Hepatocyte (in vitro differentiated cells): ENCODE measurements around the gene IFI30. TPM values are rescaled to one million over a fixed set of nuclear protein-coding genes. Genes with fewer than 3 reads are reported as not detected.

Experiments
- DNase-seq: peaks from one replicate; pipeline ENCODE4 v3.0.0-alpha.2; 2016; ENCODE audit warnings: low spot score
- H2AFZ ChIP-seq: fragments of 200-600 bp; sonication (generic); 2 replicates; pipeline ENCODE4 v1.6.0; 2016; ENCODE audit warnings: antibody characterized with exemption, mild to moderate bottlenecking
- H3K27ac ChIP-seq: fragments of 200-600 bp; sonication (generic); 2 replicates; pipeline ENCODE4 v1.5.1; 2016; ENCODE audit warnings: mild to moderate bottlenecking
- H3K27me3 ChIP-seq: fragments of 200-600 bp; sonication (generic); 2 replicates; pipeline ENCODE4 v1.6.1; 2016
- H3K36me3 ChIP-seq: fragments of 200-600 bp; sonication (generic); replicated peaks from 2 replicates; pipeline ENCODE4 v1.5.1; 2016; ENCODE audit warnings: low read depth; ENCODE audit not compliant: insufficient read depth
- H3K4me1 ChIP-seq: fragments of 200-600 bp; sonication (generic); 2 replicates; pipeline ENCODE4 v1.5.1; 2016; ENCODE audit warnings: mild to moderate bottlenecking, moderate library complexity; ENCODE audit not compliant: insufficient read depth
- H3K4me2 ChIP-seq: fragments of 200-600 bp; sonication (generic); 2 replicates; pipeline ENCODE4 v1.6.0; 2016
- H3K4me3 ChIP-seq: fragments of 200-600 bp; sonication (generic); 2 replicates; pipeline ENCODE4 v1.5.1; 2016; ENCODE audit warnings: mild to moderate bottlenecking
- H3K79me2 ChIP-seq: fragments of 200-600 bp; sonication (generic); 2 replicates; pipeline ENCODE4 v1.6.0; 2017; ENCODE audit warnings: mild to moderate bottlenecking
- H3K9me2 ChIP-seq: fragments of 200-600 bp; sonication (generic); replicated peaks from 2 replicates; pipeline ENCODE4 v1.6.0; 2017; ENCODE audit warnings: mild to moderate bottlenecking; ENCODE audit not compliant: insufficient read depth
- H3K9me3 ChIP-seq: fragments of 200-600 bp; sonication (generic); 2 replicates; pipeline ENCODE4 v1.5.1; 2016; ENCODE audit warnings: low read depth, mild to moderate bottlenecking
- H4K20me1 ChIP-seq: fragments of 200-600 bp; sonication (generic); 2 replicates; pipeline ENCODE4 v1.6.0; 2016; ENCODE audit warnings: mild to moderate bottlenecking; ENCODE audit not compliant: insufficient read depth, poor library complexity, severe bottlenecking
- EZH2 ChIP-seq: fragments of 200-600 bp; sonication (generic); IDR thresholded peaks from 2 replicates; pipeline ENCODE4 v1.6.1; 2016; ENCODE audit warnings: antibody characterized with exemption, mild to moderate bottlenecking, borderline replicate concordance
- EZH2phosphoT487 ChIP-seq: fragments of 200-600 bp; sonication (generic); IDR thresholded peaks from one replicate; pipeline ENCODE4 v1.6.1; 2018; ENCODE audit warnings: antibody characterized with exemption, mild to moderate bottlenecking, low read depth, moderate library complexity; ENCODE audit not compliant: unreplicated experiment, severe bottlenecking
- WGBS: methylation state at CpG from one replicate; pipeline ENCODE4 v1.1.6; 2016; ENCODE audit warnings: low lambda C conversion rate; ENCODE audit errors: missing lambda C conversion rate; 5-methylcytosine and 5-hydroxymethylcytosine counted together
- polyA plus RNA-seq: library from polyadenylated mRNA; unstranded; fragments of >200 nt; fragmentation: Nextera tagmentation; extraction: Ambion mirVana; gene quantifications from 2 replicates; pipeline ENCODE4 v1.2.1, GENCODE V29; 2016
- total RNA-seq: library from RNA; depleted of rRNA; stranded (reverse); fragments of >200 nt; gene quantifications from 2 replicates; pipeline ENCODE4 v1.2.3, GENCODE V29; 2014
- TF ChIP-seq, protein P1 (sequence below): fragments of 200-600 bp; sonication (generic); IDR thresholded peaks from 2 replicates; pipeline ENCODE4 v1.5.1; 2016; ENCODE audit warnings: antibody characterized with exemption, mild to moderate bottlenecking; ENCODE audit not compliant: poor library complexity

The IFI30 gene
- total and polyA plus RNA-seq, 2 experiments from 2014 or later: 95.7 to 170 TPM

DNA sequence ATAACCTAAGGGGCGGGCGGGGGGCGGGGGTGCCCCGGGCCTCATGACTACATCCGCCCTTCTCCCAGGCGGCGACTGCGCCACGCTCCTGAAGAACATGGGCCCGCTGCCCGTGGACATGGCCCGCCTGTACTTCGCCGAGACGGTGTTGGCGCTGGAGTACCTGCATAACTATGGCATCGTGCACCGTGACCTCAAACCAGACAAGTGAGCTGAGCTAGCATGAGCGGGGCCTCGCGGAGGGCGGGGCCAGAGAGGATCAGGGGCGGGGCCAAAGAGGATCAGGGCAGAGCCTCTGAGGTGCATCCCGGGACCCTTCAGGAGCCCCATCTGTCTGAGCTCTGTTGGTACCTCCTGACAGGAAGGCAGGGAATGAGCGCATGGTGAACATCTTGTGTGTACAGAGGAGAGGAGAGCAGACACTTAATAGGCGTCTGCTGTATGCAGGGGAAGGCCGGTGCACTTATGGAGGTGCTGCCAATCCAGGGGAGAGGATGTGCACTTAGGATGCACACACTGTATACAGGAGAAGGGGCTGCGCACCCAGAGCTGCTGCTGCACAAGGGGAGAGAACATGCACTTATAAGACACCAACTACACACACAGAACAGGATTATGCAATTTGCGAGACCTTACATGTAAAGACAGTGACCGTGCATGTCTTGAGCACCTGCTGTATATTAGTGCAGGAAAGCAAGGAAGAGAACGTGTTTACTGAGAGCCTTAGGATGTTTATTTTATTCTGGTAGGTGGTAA, 41.6 kb upstream of the IFI30 start:
- Histone ChIP-seq H3K4me3 (no peak overlapping the region), H3K79me2 (no peaks in the 10 kb centered on the region), H3K4me1 (peaks cover 10% of the 10 kb centered on the region), H3K9me3 (no peaks in the 10 kb centered on the region), H3K4me2 (no peak overlapping the region), H4K20me1 (no peaks in the 10 kb centered on the region), H3K36me3 (no peaks in the 10 kb centered on the region), H2AFZ (no peak overlapping the region), H3K27me3 (no peaks in the 10 kb centered on the region), H3K27ac (no peak overlapping the region), H3K9me2 (no peaks in the 10 kb centered on the region)
- DNase-seq: no peak
- TF ChIP-seq EZH2: no peak
- TF ChIP-seq EZH2phosphoT487: no peak
- TF ChIP-seq, protein P1, sequence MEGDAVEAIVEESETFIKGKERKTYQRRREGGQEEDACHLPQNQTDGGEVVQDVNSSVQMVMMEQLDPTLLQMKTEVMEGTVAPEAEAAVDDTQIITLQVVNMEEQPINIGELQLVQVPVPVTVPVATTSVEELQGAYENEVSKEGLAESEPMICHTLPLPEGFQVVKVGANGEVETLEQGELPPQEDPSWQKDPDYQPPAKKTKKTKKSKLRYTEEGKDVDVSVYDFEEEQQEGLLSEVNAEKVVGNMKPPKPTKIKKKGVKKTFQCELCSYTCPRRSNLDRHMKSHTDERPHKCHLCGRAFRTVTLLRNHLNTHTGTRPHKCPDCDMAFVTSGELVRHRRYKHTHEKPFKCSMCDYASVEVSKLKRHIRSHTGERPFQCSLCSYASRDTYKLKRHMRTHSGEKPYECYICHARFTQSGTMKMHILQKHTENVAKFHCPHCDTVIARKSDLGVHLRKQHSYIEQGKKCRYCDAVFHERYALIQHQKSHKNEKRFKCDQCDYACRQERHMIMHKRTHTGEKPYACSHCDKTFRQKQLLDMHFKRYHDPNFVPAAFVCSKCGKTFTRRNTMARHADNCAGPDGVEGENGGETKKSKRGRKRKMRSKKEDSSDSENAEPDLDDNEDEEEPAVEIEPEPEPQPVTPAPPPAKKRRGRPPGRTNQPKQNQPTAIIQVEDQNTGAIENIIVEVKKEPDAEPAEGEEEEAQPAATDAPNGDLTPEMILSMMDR: no peak
- 91% methylated on average over 17 of the region's 31 CpGs for WGBS

DNA sequence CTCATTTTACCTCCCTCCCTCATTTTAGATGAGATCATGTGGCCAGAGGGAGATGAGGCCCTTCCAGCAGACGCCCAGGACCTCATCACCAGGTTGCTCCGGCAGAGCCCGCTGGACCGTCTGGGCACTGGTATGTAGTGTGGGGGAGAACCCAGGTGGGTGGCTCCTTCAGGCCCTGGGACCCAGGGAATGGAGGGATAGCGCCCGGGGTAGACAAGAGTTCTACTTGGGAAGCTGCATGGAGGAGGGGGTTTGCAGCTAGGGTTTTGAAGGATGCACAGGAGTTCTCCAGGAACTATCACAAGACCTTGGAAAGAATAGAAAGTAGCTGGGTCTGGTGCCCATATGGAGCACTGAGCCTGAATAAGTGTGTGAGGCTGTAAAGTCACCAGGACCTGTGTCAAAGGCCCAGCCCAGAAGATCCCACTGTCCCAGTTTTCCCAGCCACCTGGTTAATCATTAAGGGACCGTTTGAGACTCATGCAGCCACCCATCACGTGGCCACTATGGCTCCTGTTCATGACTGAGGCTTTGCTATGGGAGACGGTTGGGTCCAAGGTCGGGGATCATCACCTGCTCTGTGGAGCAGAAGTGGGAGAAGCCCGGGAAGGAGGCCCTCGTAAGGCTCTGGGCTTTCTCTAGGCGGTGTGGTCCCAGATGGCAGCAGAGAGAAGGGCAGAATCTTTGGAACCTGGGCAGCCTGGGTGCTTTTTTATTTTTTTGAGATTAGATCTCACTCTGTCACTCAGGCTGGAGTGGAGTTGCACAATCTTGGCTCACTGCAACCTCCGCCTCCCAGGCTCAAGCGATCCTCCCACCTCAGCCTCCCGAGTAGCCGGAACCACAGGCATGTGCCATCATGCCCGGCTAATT, 37.7 kb upstream of the IFI30 start:
- DNase-seq: peak; percentile 91
- no peak overlapping the region for H2AFZ ChIP-seq
- H3K4me2 ChIP-seq: peak overlapping the region; percentile 29
- no peaks in the 10 kb centered on the region for H3K27me3 ChIP-seq
- no peaks in the 10 kb centered on the region for H4K20me1 ChIP-seq
- TF ChIP-seq EZH2 (no peak), EZH2phosphoT487 (no peak)
- TF ChIP-seq, protein P1: no peak
- no peaks in the 10 kb centered on the region for H3K9me3 ChIP-seq
- H3K36me3 ChIP-seq: no peaks in the 10 kb centered on the region
- no peak overlapping the region for H3K4me3 ChIP-seq
- H3K9me2 ChIP-seq: no peaks in the 10 kb centered on the region
- no peaks in the 10 kb centered on the region for H3K79me2 ChIP-seq
- 71% methylated on average over 14 of the region's 18 CpGs for WGBS
- H3K4me1 ChIP-seq: peaks cover 10% of the 10 kb centered on the region
- H3K27ac ChIP-seq: peak overlapping the region; percentile 93

DNA sequence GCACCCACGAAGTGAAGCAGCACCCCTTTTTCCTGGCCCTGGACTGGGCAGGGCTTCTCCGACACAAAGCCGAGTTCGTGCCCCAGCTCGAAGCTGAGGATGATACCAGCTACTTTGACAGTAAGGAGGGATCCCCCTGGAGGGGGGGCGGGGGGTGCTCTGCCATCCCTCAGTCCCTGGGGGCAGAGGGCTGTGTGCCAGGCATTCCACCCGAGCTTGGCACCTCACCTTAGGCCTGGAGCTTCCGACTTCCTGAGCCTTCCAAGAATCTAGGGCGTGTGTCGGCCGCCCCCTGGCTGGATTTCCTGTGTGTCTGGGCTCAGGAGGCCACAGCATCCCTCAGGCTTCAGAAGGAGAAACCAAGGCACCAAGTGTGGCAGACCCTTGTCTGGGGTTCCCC, 36.4 kb upstream of the IFI30 start:
- 95% methylated on average over 9 of the region's 11 CpGs for WGBS

More for the DNA sequence above, 36.4 kb upstream of the IFI30 start:
- H3K27ac ChIP-seq: no peak overlapping the region
- no peak overlapping the region for H3K4me2 ChIP-seq
- H4K20me1 ChIP-seq: no peaks in the 10 kb centered on the region
- H3K79me2 ChIP-seq: no peaks in the 10 kb centered on the region
- no peaks in the 10 kb centered on the region for H3K27me3 ChIP-seq
- no peak overlapping the region for H3K4me3 ChIP-seq
- H2AFZ ChIP-seq: no peak overlapping the region
- H3K36me3 ChIP-seq: no peaks in the 10 kb centered on the region
- H3K9me2 ChIP-seq: no peaks in the 10 kb centered on the region
- no peak for DNase-seq
- H3K9me3 ChIP-seq: no peaks in the 10 kb centered on the region
- H3K4me1 ChIP-seq: peaks cover 10% of the 10 kb centered on the region
- TF ChIP-seq EZH2 (no peak), EZH2phosphoT487 (no peak)
- TF ChIP-seq, protein P1: no peak
